Measurements from ENCODE around the gene WDR7. TPM values are rescaled to one million over a fixed set of nuclear protein-coding genes. Genes with fewer than 3 reads are reported as not detected.

Gene WDR7
- total RNA-seq, 1 experiment from 2014 or later: 11.5 TPM

DNA sequence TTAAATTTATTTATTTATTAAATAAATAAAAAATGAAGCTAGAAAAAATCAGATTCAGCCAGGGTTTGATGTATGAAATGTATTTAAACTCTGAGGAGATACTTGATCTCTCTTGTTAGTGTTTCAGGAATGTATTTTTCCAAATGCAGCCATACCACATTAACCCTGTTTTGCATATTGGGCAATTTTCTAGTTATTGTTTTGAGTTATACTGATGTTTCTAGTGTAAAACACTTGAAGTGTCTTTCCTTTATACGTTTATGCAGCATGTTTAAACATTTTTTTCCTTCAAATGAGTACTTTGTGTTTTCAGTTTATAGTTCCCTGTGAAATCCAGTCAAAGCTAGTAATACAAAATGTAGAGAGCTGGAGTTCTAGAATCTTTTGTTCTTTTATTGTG lies 69.9 kb downstream of the WDR7 start:
- intact Hi-C loops (cut with micrococcal nuclease): no loop called here
- no peak for DNase-seq (ENCODE audit: low read depth, low spot score)
- CTCF ChIA-PET: interaction anchor here (1.0 to 1.7 kb wide), 2 partner anchors 19 to 69 kb away, joined by 3 to 4 read pairs; no protein-coding TSS in a partner anchor
- POLR2A ChIA-PET: no interaction called here
- Histone ChIP-seq H2AFZ (ENCODE audit: low read depth, low read length, poor library complexity, severe bottlenecking) (no peak overlapping the region), H4K20me1 (ENCODE audit: insufficient read depth) (no peaks in the 10 kb centered on the region), H3K4me2 (ENCODE audit: low read length) (no peak overlapping the region), H3K27me3 (ENCODE audit: insufficient read depth, low read length) (no peaks in the 10 kb centered on the region), H3K27ac (ENCODE audit: low read depth, low read length) (no peak overlapping the region), H3K36me3 (ENCODE audit: control insufficient read depth in 1 of 2, insufficient read depth in 2 of 2, low read length in 2 of 2) (no peaks in the 10 kb centered on the region), H3K9me3 (ENCODE audit: control insufficient read depth in 1 of 2, insufficient read depth in 1 of 2, low read depth in 1 of 2, low read length in 2 of 2) (no peaks in the 10 kb centered on the region), H3K9me2 (ENCODE audit: insufficient read depth) (no peaks in the 10 kb centered on the region), H3K79me2 (ENCODE audit: insufficient read depth, low read length) (no peaks in the 10 kb centered on the region), H3K4me3 (replicated peaks in 1 of 2; ENCODE audit: low read depth in 1 of 2, low read length in 2 of 2) (no peak overlapping the region), H3K9ac (ENCODE audit: low read length) (no peak overlapping the region), H3K4me1 (ENCODE audit: control insufficient read depth in 1 of 2, insufficient read depth in 2 of 2, low read length in 2 of 2) (no peaks in the 10 kb centered on the region)
- BruUV-seq (replicated peaks): no TSS peak
- RAD21 ChIA-PET (ENCODE audit: low non-redundant PET in 1 of 2, low total read pairs in 2 of 2, uncharacterized antibody in 2 of 2, unreplicated experiment in 2 of 2): no interaction called here
- TF ChIP-seq POLR2A (IDR thresholded peaks at IDR 0.05; ENCODE audit: borderline replicate concordance, extremely low read depth, insufficient read depth, insufficient read length): no peak
- TF ChIP-seq MAX (IDR thresholded peaks at IDR 0.05): no peak
- no peak for ATAC-seq

DNA sequence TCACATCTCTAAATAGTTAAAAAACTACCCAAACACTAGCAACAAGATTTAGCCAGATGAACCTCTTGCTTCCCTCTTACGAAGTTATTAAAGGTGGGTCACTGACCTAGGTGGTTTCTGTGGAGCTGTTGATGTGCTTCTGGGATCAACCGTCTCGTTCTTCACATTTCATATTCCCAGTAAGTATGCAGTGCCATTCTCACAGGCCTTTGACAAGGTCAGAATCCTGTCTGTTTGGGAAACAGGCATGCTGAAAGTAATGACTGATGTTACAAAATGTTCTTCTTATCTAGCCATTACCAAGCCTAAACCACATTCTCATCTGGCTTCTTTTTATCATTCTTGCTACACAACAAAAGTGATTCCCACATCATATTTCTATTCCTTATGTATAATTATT lies 70.3 kb downstream of the WDR7 start:
- CTCF ChIA-PET: interaction anchor here (1.0 to 1.7 kb wide), 2 partner anchors 19 to 68 kb away, joined by 3 to 4 read pairs; no protein-coding TSS in a partner anchor
- BruUV-seq (replicated peaks): no TSS peak
- Histone ChIP-seq H3K9ac (ENCODE audit: low read length) (no peak overlapping the region), H3K27ac (ENCODE audit: low read depth, low read length) (no peak overlapping the region), H3K4me1 (ENCODE audit: control insufficient read depth in 1 of 2, insufficient read depth in 2 of 2, low read length in 2 of 2) (no peaks in the 10 kb centered on the region), H3K9me2 (ENCODE audit: insufficient read depth) (no peaks in the 10 kb centered on the region), H3K79me2 (ENCODE audit: insufficient read depth, low read length) (no peaks in the 10 kb centered on the region), H3K36me3 (ENCODE audit: control insufficient read depth in 1 of 2, insufficient read depth in 2 of 2, low read length in 2 of 2) (no peaks in the 10 kb centered on the region), H3K9me3 (ENCODE audit: control insufficient read depth in 1 of 2, insufficient read depth in 1 of 2, low read depth in 1 of 2, low read length in 2 of 2) (no peaks in the 10 kb centered on the region), H3K27me3 (ENCODE audit: insufficient read depth, low read length) (no peaks in the 10 kb centered on the region), H3K4me3 (replicated peaks in 1 of 2; ENCODE audit: low read depth in 1 of 2, low read length in 2 of 2) (no peak overlapping the region), H4K20me1 (ENCODE audit: insufficient read depth) (no peaks in the 10 kb centered on the region), H3K4me2 (ENCODE audit: low read length) (no peak overlapping the region), H2AFZ (ENCODE audit: low read depth, low read length, poor library complexity, severe bottlenecking) (no peak overlapping the region)
- TF ChIP-seq ZBTB33 (IDR thresholded peaks at IDR 0.05; ENCODE audit: extremely low read depth, insufficient replicate concordance, low read length) (no peak), CBX3 (IDR thresholded peaks at IDR 0.05; ENCODE audit: low read depth) (no peak), CEBPB (IDR thresholded peaks at IDR 0.05; ENCODE audit: low read depth) (no peak), ELF1 (IDR thresholded peaks at IDR 0.05; ENCODE audit: borderline replicate concordance, low read depth) (no peak), JUND (IDR thresholded peaks at IDR 0.05) (no peak), MAX (IDR thresholded peaks at IDR 0.05) (no peak), ZNF274 (IDR thresholded peaks at IDR 0.05; ENCODE audit: low read depth, low read length) (no peak), EGR1 (IDR thresholded peaks at IDR 0.05; ENCODE audit: low read depth) (no peak), EZH2phosphoT487 (IDR thresholded peaks at IDR 0.05; ENCODE audit: borderline replicate concordance) (no peak), SIN3A (IDR thresholded peaks at IDR 0.05; ENCODE audit: low read depth) (no peak)
- TF ChIP-seq, protein P1, sequence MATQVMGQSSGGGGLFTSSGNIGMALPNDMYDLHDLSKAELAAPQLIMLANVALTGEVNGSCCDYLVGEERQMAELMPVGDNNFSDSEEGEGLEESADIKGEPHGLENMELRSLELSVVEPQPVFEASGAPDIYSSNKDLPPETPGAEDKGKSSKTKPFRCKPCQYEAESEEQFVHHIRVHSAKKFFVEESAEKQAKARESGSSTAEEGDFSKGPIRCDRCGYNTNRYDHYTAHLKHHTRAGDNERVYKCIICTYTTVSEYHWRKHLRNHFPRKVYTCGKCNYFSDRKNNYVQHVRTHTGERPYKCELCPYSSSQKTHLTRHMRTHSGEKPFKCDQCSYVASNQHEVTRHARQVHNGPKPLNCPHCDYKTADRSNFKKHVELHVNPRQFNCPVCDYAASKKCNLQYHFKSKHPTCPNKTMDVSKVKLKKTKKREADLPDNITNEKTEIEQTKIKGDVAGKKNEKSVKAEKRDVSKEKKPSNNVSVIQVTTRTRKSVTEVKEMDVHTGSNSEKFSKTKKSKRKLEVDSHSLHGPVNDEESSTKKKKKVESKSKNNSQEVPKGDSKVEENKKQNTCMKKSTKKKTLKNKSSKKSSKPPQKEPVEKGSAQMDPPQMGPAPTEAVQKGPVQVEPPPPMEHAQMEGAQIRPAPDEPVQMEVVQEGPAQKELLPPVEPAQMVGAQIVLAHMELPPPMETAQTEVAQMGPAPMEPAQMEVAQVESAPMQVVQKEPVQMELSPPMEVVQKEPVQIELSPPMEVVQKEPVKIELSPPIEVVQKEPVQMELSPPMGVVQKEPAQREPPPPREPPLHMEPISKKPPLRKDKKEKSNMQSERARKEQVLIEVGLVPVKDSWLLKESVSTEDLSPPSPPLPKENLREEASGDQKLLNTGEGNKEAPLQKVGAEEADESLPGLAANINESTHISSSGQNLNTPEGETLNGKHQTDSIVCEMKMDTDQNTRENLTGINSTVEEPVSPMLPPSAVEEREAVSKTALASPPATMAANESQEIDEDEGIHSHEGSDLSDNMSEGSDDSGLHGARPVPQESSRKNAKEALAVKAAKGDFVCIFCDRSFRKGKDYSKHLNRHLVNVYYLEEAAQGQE (IDR thresholded peaks at IDR 0.05; ENCODE audit: low read depth): no peak
- TF ChIP-seq, protein P2, sequence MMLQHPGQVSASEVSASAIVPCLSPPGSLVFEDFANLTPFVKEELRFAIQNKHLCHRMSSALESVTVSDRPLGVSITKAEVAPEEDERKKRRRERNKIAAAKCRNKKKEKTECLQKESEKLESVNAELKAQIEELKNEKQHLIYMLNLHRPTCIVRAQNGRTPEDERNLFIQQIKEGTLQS (IDR thresholded peaks at IDR 0.05): no peak
- RAD21 ChIA-PET (ENCODE audit: low non-redundant PET in 1 of 2, low total read pairs in 2 of 2, uncharacterized antibody in 2 of 2, unreplicated experiment in 2 of 2): no interaction called here
- intact Hi-C loops (cut with micrococcal nuclease): no loop called here
- DNase-seq (ENCODE audit: low read depth, low spot score) (no peak), ATAC-seq (no peak)
- POLR2A ChIA-PET: no interaction called here
